HEK293T (cell line): ENCODE measurements around the gene CPTP.

Experiments
- BHLHE40 ChIP-seq: fragments of 450-650 bp; IDR thresholded peaks from 2 replicates; pipeline ENCODE4 v1.6.1; 2016; ENCODE audit warnings: mild to moderate bottlenecking, moderate library complexity, borderline replicate concordance
- CTBP1 ChIP-seq: fragments of 450-650 bp; IDR thresholded peaks from 2 replicates; pipeline ENCODE4 v1.6.1; 2016; ENCODE audit warnings: borderline replicate concordance
- FOXK2 ChIP-seq: fragments of 450-650 bp; IDR thresholded peaks from 2 replicates; pipeline ENCODE4 v1.6.1; 2016; ENCODE audit warnings: mild to moderate bottlenecking
- FOXM1 ChIP-seq: fragments of 450-650 bp; IDR thresholded peaks from 2 replicates; pipeline ENCODE4 v1.6.1; 2017; ENCODE audit warnings: mild to moderate bottlenecking, borderline replicate concordance
- L3MBTL2 ChIP-seq: fragments of 450-650 bp; conservative IDR thresholded peaks from 2 replicates; pipeline ENCODE4 v1.6.1; 2016; ENCODE audit warnings: mild to moderate bottlenecking
- SP1 ChIP-seq: fragments of 450-650 bp; IDR thresholded peaks from 2 replicates; pipeline ENCODE4 v1.6.1; 2017
- SUZ12 ChIP-seq: fragments of 450-650 bp; IDR thresholded peaks from 2 replicates; pipeline ENCODE4 v1.6.1; 2016; ENCODE audit warnings: mild to moderate bottlenecking

GRCh38 chr1:1371364-1371745 is 46.8 kb downstream of the CPTP start:
- TF ChIP-seq FOXK2 (no peak), BHLHE40 (no peak), L3MBTL2 (no peak), SP1 (no peak), SUZ12 (no peak), CTBP1 (no peak), FOXM1 (no peak)
